Measurements from ENCODE around the gene CCDC190. TPM values are rescaled to one million over a fixed set of nuclear protein-coding genes. Genes with fewer than 3 reads are reported as not detected.

CCDC190 gene
- total RNA-seq, 4 donors from 2014 or later: 1.5 to 4.8 (median 2.3) TPM

GRCh38 chr1:162889989-162890388, 29.0 kb upstream of the CCDC190 start:
- H3K27ac ChIP-seq: no peak overlapping the region
- WGBS, 2 donors: 60% methylated on average over 1 to 2 of the region's 2 CpGs
- no peak for DNase-seq

GRCh38 chr1:162886705-162887104, 25.7 kb upstream of the CCDC190 start:
- H3K4me1 ChIP-seq: no peaks in the 10 kb centered on the region
- TF ChIP-seq CTCF (IDR thresholded peaks at IDR 0.05) (no peak), POLR2A (IDR thresholded peaks at IDR 0.05) (no peak)
- H3K36me3 ChIP-seq: no peaks in the 10 kb centered on the region
- intact Hi-C loops (cut with DNase I): no loop called here
- H3K9me3 ChIP-seq: no peaks in the 10 kb centered on the region
- H3K27me3 ChIP-seq: no peaks in the 10 kb centered on the region
- H3K4me3 ChIP-seq: no peak overlapping the region
- no peak for DNase-seq
- H3K27ac ChIP-seq: no peak overlapping the region
- 89 to 90% methylated on average over 2 of the region's 2 CpGs for WGBS, 2 donors

More at GRCh38 chr1:162889989-162890388, 29.0 kb upstream of the CCDC190 start:
- no peak overlapping the region for H3K4me3 ChIP-seq
- H3K36me3 ChIP-seq: no peaks in the 10 kb centered on the region
- no peak for TF ChIP-seq CTCF (IDR thresholded peaks at IDR 0.05)
- no peak for TF ChIP-seq POLR2A (IDR thresholded peaks at IDR 0.05)
- H3K9me3 ChIP-seq: no peaks in the 10 kb centered on the region
- no peaks in the 10 kb centered on the region for H3K27me3 ChIP-seq
- H3K4me1 ChIP-seq: peaks cover 0 to 9% (median 0%) of the 10 kb centered on the region in 3 donors
- intact Hi-C loops (cut with DNase I): no loop called here

- no peaks in the 10 kb centered on the region for H3K36me3 ChIP-seq
- DNase-seq: no peak
- no peaks in the 10 kb centered on the region for H3K27me3 ChIP-seq
- H3K4me3 ChIP-seq: no peak overlapping the region
- intact Hi-C loops (cut with DNase I): no loop called here
- no peak overlapping the region for H3K27ac ChIP-seq
- H3K9me3 ChIP-seq: no peaks in the 10 kb centered on the region
- 21 to 28% methylated on average over 3 of the region's 3 CpGs for whole genome bisulfite sequencing, 2 donors
- TF ChIP-seq CTCF (IDR thresholded peaks at IDR 0.05): no peak
- no peak for TF ChIP-seq POLR2A (IDR thresholded peaks at IDR 0.05)
- H3K4me1 ChIP-seq: no peaks in the 10 kb centered on the region
Measured at GRCh38 chr1:162885265-162885664, 24.3 kb upstream of the CCDC190 start.

GRCh38 chr1:162884831-162885230, 23.9 kb upstream of the CCDC190 start:
- Histone ChIP-seq H3K4me3 (no peak overlapping the region), H3K9me3 (no peaks in the 10 kb centered on the region), H3K27ac (no peak overlapping the region), H3K36me3 (no peaks in the 10 kb centered on the region), H3K27me3 (no peaks in the 10 kb centered on the region), H3K4me1 (no peaks in the 10 kb centered on the region)
- WGBS, 2 donors: 78 to 81% methylated on average over 1 of the region's 1 CpG
- TF ChIP-seq CTCF (IDR thresholded peaks at IDR 0.05) (no peak), POLR2A (IDR thresholded peaks at IDR 0.05) (no peak)
- intact Hi-C loops (cut with DNase I): no loop called here
- DNase-seq: no peak

- no peak for DNase-seq
- no peak for TF ChIP-seq CTCF (IDR thresholded peaks at IDR 0.05)
- no peak for TF ChIP-seq POLR2A (IDR thresholded peaks at IDR 0.05)
- Histone ChIP-seq H3K9me3 (no peaks in the 10 kb centered on the region), H3K4me3 (no peak overlapping the region), H3K27ac (no peak overlapping the region), H3K4me1 (no peaks in the 10 kb centered on the region), H3K36me3 (no peaks in the 10 kb centered on the region), H3K27me3 (no peaks in the 10 kb centered on the region)
- intact Hi-C loops (cut with DNase I): no loop called here
- WGBS, 2 donors: 49 to 71% methylated on average over 5 of the region's 5 CpGs
Measured at GRCh38 chr1:162882248-162882674, 21.3 kb upstream of the CCDC190 start.

Data from esophagus squamous epithelium (tissue), 5 donors.